Gastroesophageal sphincter (tissue), 4 donors: ENCODE results near the gene PGM2. TPM values are rescaled to one million over a fixed set of nuclear protein-coding genes. Genes with fewer than 3 reads are reported as not detected.

ENCODE experiments used
- ATAC-seq: fragments of 150-250 bp; one replicate; pipeline ENCODE4 v1.9.1; 2016; ENCODE audit warnings: mild to moderate bottlenecking, moderate library complexity
- H3K27ac ChIP-seq, 4 donors: fragments of 200-600 bp; sonication (generic) in 3 of 4; 1 replicate in 3 of 4; 2 replicates in 1 of 4; pipeline ENCODE4 v1.5.1; 2016 to 2019
- H3K27me3 ChIP-seq: fragments of 200-600 bp; sonication (generic); one replicate; pipeline ENCODE4 v1.5.1; 2019
- H3K36me3 ChIP-seq, 2 donors: fragments of 200-600 bp; sonication (generic); one replicate each; pipeline ENCODE4 v1.5.1; 2019; ENCODE audit warnings: control low read depth in 1 of 2
- H3K4me1 ChIP-seq, 3 donors: fragments of 200-600 bp; sonication (generic); 1 replicate in 2 of 3; 2 replicates in 1 of 3; pipeline ENCODE4 v1.5.1; 2016 to 2019; ENCODE audit warnings: control low read depth in 2 of 3
- H3K4me3 ChIP-seq, 2 donors: fragments of 200-600 bp; sonication (generic); one replicate each; pipeline ENCODE4 v1.5.1; 2019; ENCODE audit warnings: mild to moderate bottlenecking in 1 of 2, moderate library complexity in 1 of 2
- H3K9me3 ChIP-seq, 3 donors: fragments of 200-600 bp; sonication (generic); one replicate each; pipeline ENCODE4 v1.5.1; 2017 to 2019; ENCODE audit warnings: control low read depth in 2 of 3
- CTCF ChIP-seq, 4 experiments: fragments of 200-600 bp in 2 of 4; fragments of 450-650 bp in 2 of 4; sonication (generic) in 1 of 4; IDR thresholded peaks; one replicate each; pipeline ENCODE4 v1.5.1; 2017 to 2019; ENCODE audit warnings: antibody characterized with exemption in 4 of 4, mild to moderate bottlenecking in 2 of 4, moderate library complexity in 2 of 4
- EP300 ChIP-seq: sonication (generic); formaldehyde crosslinking; IDR thresholded peaks from one replicate; pipeline ENCODE4 v1.6.1; 2017; ENCODE audit warnings: antibody characterized with exemption, mild to moderate bottlenecking
- POLR2A ChIP-seq, 2 donors: fragments of 450-650 bp; IDR thresholded peaks; one replicate each; pipeline ENCODE4 v1.6.1; 2017; ENCODE audit warnings: antibody characterized with exemption in 2 of 2, mild to moderate bottlenecking in 2 of 2, moderate library complexity in 1 of 2
- POLR2AphosphoS5 ChIP-seq: sonication (generic); formaldehyde crosslinking; IDR thresholded peaks from one replicate; pipeline ENCODE4 v1.6.1; 2017; ENCODE audit warnings: antibody characterized with exemption
- WGBS, 2 donors: methylation state at CpG; one replicate each; pipeline ENCODE4 v1.1.5; 2018; ENCODE audit warnings: low coverage in 1 of 2; 5-methylcytosine and 5-hydroxymethylcytosine counted together
- total RNA-seq, 4 donors: library from RNA; depleted of rRNA; stranded (reverse); fragments of >200 nt; gene quantifications; one replicate each; pipeline ENCODE4 v1.1.0, GENCODE V29; 2016

The PGM2 gene
- total RNA-seq, 4 donors from 2014 or later: 19.9 to 35.6 (median 25.3) TPM

DNA sequence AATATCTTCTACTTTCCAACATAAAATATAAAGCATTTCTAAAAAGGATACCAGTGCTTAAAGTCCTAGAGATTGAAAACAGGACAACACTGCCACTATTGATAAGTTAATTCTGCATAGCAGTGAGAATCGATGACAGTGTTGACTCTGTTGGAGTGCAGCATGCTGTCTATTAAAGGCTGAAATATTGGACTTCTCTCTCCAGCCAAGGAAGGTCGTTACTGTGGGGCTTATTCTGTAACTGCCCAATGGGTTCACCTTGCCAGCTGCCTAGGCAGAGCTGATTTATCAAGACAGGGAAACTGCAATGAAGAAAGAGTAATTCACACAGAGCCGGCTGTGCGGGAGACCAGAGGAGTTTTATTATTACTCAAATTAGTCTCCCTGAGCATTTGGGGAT, 37.7 kb upstream of the PGM2 start:
- H3K4me3 ChIP-seq: no peak overlapping the region
- TF ChIP-seq CTCF (IDR thresholded peaks at IDR 0.05) (no peak), POLR2AphosphoS5 (no peak), POLR2A (IDR thresholded peaks at IDR 0.05) (no peak), EP300 (no peak)
- H3K27me3 ChIP-seq: no peaks in the 10 kb centered on the region
- WGBS, 2 donors: 56 to 79% methylated on average over 2 to 4 of the region's 4 CpGs
- no peaks in the 10 kb centered on the region for H3K9me3 ChIP-seq
- ATAC-seq: no peak
- no peaks in the 10 kb centered on the region for H3K36me3 ChIP-seq
- no peaks in the 10 kb centered on the region for H3K4me1 ChIP-seq
- no peak overlapping the region for H3K27ac ChIP-seq

GRCh38 chr4:37792241-37792640, 34.2 kb upstream of the PGM2 start:
- Histone ChIP-seq H3K4me3 (no peak overlapping the region), H3K36me3 (no peaks in the 10 kb centered on the region), H3K27ac (no peak overlapping the region), H3K9me3 (no peaks in the 10 kb centered on the region), H3K4me1 (no peaks in the 10 kb centered on the region), H3K27me3 (no peaks in the 10 kb centered on the region)
- WGBS, 2 donors: 100% methylated on average over 1 of the region's 1 CpG; no CpG with 5 or more reads in 1 of the 2 donors
- TF ChIP-seq POLR2AphosphoS5: no peak
- TF ChIP-seq POLR2A (IDR thresholded peaks at IDR 0.05): no peak
- TF ChIP-seq CTCF (IDR thresholded peaks at IDR 0.05): no peak
- no peak for TF ChIP-seq EP300
- no peak for ATAC-seq

- H3K27ac ChIP-seq: no peak overlapping the region
- no peaks in the 10 kb centered on the region for H3K9me3 ChIP-seq
- TF ChIP-seq EP300: no peak
- TF ChIP-seq CTCF (IDR thresholded peaks at IDR 0.05): peak; percentile 13 to 60 (median 52)
- peak; percentile 50 for ATAC-seq
- no peaks in the 10 kb centered on the region for H3K27me3 ChIP-seq
- no peak overlapping the region for H3K4me3 ChIP-seq
- H3K4me1 ChIP-seq: no peaks in the 10 kb centered on the region
- no peaks in the 10 kb centered on the region for H3K36me3 ChIP-seq
Observed at GRCh38 chr4:37793562-37793961, 32.9 kb upstream of the PGM2 start.

- H3K4me3 ChIP-seq: no peak overlapping the region
- 28 to 43% methylated on average over 1 to 2 of the region's 2 CpGs for WGBS, 2 donors
- no peaks in the 10 kb centered on the region for H3K27me3 ChIP-seq
- H3K27ac ChIP-seq: no peak overlapping the region
- H3K36me3 ChIP-seq: no peaks in the 10 kb centered on the region
- ATAC-seq: no peak
- no peak for TF ChIP-seq CTCF (IDR thresholded peaks at IDR 0.05)
- TF ChIP-seq POLR2A (IDR thresholded peaks at IDR 0.05): no peak
- no peak for TF ChIP-seq POLR2AphosphoS5
- H3K9me3 ChIP-seq: no peaks in the 10 kb centered on the region
- no peaks in the 10 kb centered on the region for H3K4me1 ChIP-seq
Observed at GRCh38 chr4:37794056-37794455, 32.4 kb upstream of the PGM2 start.

- WGBS, 2 donors: 61 to 68% methylated on average over 3 of the region's 3 CpGs
- no peak for ATAC-seq
- Histone ChIP-seq H3K27ac (no peak overlapping the region), H3K27me3 (no peaks in the 10 kb centered on the region), H3K4me3 (no peak overlapping the region), H3K9me3 (no peaks in the 10 kb centered on the region), H3K4me1 (no peaks in the 10 kb centered on the region), H3K36me3 (no peaks in the 10 kb centered on the region)
- TF ChIP-seq CTCF (IDR thresholded peaks at IDR 0.05): no peak
- no peak for TF ChIP-seq POLR2A (IDR thresholded peaks at IDR 0.05)
- no peak for TF ChIP-seq EP300
- no peak for TF ChIP-seq POLR2AphosphoS5
Observed at GRCh38 chr4:37795581-37796195, 30.8 kb upstream of the PGM2 start.
